Measurements from ENCODE around the gene DNAJC4. TPM values are rescaled to one million over a fixed set of nuclear protein-coding genes. Genes with fewer than 3 reads are reported as not detected.

Gene DNAJC4
- total and polyA plus RNA-seq, 9 of the 15 experiments (the other 6 are each of a cell fraction or from before 2014, with no cell fraction given): 4.0 to 32.6 (median 19.9) TPM

DNA sequence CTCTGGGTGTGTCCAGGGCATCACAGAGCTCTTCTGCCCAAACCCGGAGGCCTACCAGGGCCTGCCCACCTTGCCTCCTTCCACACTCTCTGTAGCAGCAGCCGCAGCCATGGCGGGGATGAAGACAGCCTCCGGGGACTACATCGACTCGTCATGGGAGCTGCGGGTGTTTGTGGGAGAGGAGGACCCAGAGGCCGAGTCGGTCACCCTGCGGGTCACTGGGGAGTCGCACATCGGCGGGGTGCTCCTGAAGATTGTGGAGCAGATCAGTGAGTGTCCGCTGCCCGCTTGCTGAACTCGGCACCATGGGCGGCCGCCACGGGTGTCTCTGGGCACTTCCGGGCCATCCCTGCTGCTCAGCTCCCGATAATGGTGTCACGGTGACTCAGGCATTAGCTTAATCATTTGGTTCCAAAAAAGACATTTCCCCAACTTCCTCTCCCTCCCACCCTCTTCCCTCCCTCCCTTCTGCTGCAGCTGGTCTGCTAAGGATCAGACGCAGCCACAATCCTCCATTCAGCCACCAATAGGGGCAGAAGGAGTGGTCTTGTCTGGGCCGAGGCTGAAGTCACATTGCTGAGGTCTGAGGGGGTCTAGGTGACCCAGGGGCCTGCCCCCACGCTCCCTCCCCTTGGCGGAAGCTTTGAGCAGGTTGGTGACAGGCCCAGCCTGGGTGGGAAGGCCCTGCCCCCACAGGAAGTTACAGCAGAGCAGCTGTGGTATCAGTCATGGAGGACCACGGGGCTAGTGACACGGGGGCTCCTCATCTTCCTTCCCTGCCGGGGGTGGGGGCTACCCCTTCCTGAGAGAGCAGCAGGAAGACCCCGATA lies 22.9 kb upstream of the DNAJC4 start (continued):
- TF ChIP-seq SIN3B (IDR thresholded peaks at IDR 0.05; ENCODE audit: low read depth) (no peak), THRAP3 (IDR thresholded peaks at IDR 0.05; ENCODE audit: borderline replicate concordance) (peak; percentile 87; the same call in 1 of the 2 replicates), NCOR1 (IDR thresholded peaks at IDR 0.05) (peak; percentile 76), MAFG (tag; conservative IDR thresholded peaks at IDR 0.05) (peak; percentile 90), ZNF696 (CRISPR knock-in tag; conservative IDR thresholded peaks at IDR 0.05) (no peak), BRD9 (IDR thresholded peaks at IDR 0.05; ENCODE audit: low read depth, partially characterized antibody) (peak; percentile 81), IRF2 (CRISPR knock-in tag; IDR thresholded peaks at IDR 0.05) (no peak), ZC3H11A (IDR thresholded peaks at IDR 0.05; ENCODE audit: low read depth, low read length) (no peak), RFX7 (CRISPR knock-in tag; IDR thresholded peaks at IDR 0.05) (no peak), ATF1 (CRISPR knock-in tag; IDR thresholded peaks at IDR 0.05) (no peak), ATF1 (tag; IDR thresholded peaks at IDR 0.05) (peak; percentile 83), TGIF2 (CRISPR knock-in tag; IDR thresholded peaks at IDR 0.05) (no peak), ASH1L (IDR thresholded peaks at IDR 0.05; ENCODE audit: borderline replicate concordance, low read depth, partially characterized antibody) (no peak), NFRKB (IDR thresholded peaks at IDR 0.05; ENCODE audit: low read depth) (peak; percentile 93; the same call in 1 of the 2 replicates), MEIS2 (IDR thresholded peaks at IDR 0.05; ENCODE audit: partially characterized antibody) (peak; percentile 61), CBFA2T3 (IDR thresholded peaks at IDR 0.05) (peak; percentile 84), MYC (IDR thresholded peaks at IDR 0.05; ENCODE audit: low read depth, low read length) (peak; percentile 60), MYC (CRISPR knock-in tag; IDR thresholded peaks at IDR 0.05; ENCODE audit: borderline replicate concordance, low read depth) (no peak), SETDB1 (IDR thresholded peaks at IDR 0.05; ENCODE audit: low read length) (no peak)
- TF ChIP-seq, protein P1, sequence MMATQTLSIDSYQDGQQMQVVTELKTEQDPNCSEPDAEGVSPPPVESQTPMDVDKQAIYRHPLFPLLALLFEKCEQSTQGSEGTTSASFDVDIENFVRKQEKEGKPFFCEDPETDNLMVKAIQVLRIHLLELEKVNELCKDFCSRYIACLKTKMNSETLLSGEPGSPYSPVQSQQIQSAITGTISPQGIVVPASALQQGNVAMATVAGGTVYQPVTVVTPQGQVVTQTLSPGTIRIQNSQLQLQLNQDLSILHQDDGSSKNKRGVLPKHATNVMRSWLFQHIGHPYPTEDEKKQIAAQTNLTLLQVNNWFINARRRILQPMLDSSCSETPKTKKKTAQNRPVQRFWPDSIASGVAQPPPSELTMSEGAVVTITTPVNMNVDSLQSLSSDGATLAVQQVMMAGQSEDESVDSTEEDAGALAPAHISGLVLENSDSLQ (IDR thresholded peaks at IDR 0.05): peak; percentile 81
- TF ChIP-seq, protein P2, sequence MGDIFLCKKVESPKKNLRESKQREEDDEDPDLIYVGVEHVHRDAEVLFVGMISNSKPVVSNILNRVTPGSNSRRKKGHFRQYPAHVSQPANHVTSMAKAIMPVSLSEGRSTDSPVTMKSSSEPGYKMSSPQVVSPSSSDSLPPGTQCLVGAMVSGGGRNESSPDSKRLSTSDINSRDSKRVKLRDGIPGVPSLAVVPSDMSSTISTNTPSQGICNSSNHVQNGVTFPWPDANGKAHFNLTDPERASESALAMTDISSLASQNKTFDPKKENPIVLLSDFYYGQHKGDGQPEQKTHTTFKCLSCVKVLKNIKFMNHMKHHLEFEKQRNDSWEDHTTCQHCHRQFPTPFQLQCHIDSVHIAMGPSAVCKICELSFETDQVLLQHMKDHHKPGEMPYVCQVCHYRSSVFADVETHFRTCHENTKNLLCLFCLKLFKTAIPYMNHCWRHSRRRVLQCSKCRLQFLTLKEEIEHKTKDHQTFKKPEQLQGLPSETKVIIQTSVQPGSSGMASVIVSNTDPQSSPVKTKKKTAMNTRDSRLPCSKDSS (IDR thresholded peaks at IDR 0.05; ENCODE audit: low read depth, partially characterized antibody): no peak
- TF ChIP-seq, protein P3, sequence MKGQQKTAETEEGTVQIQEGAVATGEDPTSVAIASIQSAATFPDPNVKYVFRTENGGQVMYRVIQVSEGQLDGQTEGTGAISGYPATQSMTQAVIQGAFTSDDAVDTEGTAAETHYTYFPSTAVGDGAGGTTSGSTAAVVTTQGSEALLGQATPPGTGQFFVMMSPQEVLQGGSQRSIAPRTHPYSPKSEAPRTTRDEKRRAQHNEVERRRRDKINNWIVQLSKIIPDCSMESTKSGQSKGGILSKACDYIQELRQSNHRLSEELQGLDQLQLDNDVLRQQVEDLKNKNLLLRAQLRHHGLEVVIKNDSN (CRISPR knock-in tag; IDR thresholded peaks at IDR 0.05): peak; percentile 5; the same call in 1 of the 2 replicates
- TF ChIP-seq, protein P4, sequence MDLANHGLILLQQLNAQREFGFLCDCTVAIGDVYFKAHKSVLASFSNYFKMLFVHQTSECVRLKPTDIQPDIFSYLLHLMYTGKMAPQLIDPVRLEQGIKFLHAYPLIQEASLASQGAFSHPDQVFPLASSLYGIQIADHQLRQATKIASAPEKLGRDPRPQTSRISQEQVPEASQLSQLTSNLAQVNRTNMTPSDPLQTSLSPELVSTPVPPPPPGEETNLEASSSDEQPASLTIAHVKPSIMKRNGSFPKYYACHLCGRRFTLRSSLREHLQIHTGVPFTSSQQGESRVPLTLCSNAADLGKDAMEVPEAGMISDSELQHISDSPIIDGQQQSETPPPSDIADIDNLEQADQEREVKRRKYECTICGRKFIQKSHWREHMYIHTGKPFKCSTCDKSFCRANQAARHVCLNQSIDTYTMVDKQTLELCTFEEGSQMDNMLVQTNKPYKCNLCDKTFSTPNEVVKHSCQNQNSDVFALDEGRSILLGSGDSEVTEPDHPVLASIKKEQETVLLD (IDR thresholded peaks at IDR 0.05): peak; percentile 39; the same call in 1 of the 2 replicates
- TF ChIP-seq, protein P5, sequence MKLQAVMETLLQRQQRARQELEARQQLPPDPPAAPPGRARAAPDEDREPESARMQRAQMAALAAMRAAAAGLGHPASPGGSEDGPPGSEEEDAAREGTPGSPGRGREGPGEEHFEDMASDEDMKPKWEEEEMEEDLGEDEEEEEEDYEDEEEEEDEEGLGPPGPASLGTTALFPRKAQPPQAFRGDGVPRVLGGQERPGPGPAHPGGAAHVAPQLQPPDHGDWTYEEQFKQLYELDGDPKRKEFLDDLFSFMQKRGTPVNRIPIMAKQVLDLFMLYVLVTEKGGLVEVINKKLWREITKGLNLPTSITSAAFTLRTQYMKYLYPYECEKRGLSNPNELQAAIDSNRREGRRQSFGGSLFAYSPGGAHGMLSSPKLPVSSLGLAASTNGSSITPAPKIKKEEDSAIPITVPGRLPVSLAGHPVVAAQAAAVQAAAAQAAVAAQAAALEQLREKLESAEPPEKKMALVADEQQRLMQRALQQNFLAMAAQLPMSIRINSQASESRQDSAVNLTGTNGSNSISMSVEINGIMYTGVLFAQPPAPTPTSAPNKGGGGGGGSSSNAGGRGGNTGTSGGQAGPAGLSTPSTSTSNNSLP (IDR thresholded peaks at IDR 0.05; ENCODE audit: borderline replicate concordance, low read depth, low read length): no peak
